ENCODE data around the gene FMO2.

Gene FMO2

DNA sequence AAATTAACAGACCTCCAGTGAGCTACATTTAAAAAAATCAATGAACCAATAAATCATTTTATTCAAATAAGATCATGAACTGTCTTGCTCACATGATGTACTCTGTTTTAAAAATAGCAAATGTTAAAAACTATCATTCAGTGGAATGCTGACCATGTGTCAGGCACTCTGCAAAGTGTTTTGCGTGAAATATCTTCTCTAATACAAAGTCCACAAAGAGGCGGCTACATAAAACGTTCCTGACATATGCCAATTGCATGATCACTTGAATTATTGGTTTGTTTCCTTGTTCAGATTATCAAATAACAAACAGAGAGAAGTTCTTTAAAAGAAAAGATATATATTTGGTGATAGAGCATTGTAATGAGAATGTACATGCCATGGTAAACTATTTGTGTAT, 10.7 kb downstream of the FMO2 start:
- FAIRE-seq (no peak), DNase-seq (ENCODE audit: insufficient read length, low spot score) (no peak)
- no peak for TF ChIP-seq POLR2A (IDR thresholded peaks at IDR 0.05; ENCODE audit: low read depth, low read length)

DNA sequence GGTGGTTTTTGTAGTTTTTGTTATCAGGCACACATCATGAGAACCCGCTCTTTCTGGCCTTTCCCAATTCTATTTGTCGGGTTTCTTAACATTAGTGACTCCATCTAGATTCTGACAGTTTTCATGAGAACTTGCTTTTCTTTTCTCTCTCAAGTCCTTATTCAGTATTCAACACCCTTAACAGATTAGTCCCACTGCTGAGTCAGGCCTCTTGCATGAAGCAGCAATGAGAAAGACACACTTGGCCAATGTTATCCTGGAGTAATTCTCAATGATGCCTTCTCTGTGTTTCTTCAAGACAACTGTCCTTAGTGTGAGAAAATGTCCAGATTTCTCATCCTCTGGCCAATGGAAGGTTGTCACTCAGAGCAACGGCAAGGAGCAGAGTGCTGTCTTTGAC, 11.3 kb downstream of the FMO2 start:
- FAIRE-seq = no peak
- DNase-seq (ENCODE audit: insufficient read length, low spot score) = no peak
- TF ChIP-seq POLR2A (IDR thresholded peaks at IDR 0.05; ENCODE audit: low read depth, low read length) = no peak

DNA sequence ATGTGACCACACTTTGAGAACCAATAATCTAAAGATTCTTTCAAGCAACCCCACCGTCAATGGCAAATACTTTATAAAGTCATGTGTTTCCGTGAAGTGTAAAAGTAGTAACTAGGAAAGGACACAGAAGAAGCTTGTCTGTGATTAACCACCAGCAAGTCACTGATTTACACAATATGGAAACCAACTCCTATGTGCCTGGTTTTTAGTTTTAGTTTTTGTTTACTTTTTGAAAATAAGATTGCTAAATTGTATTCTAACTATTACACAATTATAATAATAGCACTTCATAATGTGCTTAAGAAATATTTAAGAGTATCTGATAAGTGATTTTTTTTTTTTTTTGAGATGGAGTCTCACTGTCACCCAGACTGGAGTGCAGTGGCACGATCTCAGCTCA, 13.0 kb downstream of the FMO2 start:
- no peak for TF ChIP-seq POLR2A (IDR thresholded peaks at IDR 0.05; ENCODE audit: low read depth, low read length)
- DNase-seq (ENCODE audit: insufficient read length, low spot score) = no peak
- FAIRE-seq = no peak

- no peak for FAIRE-seq
- DNase-seq (ENCODE audit: insufficient read length, low spot score) = no peak
- TF ChIP-seq POLR2A (IDR thresholded peaks at IDR 0.05; ENCODE audit: low read depth, low read length) = no peak
These were observed 19.2 kb downstream of the FMO2 start for GRCh38 chr1:171204296-171204695.

GRCh38 chr1:171206204-171206977, 21.3 kb downstream of the FMO2 start:
- DNase-seq (ENCODE audit: insufficient read length, low spot score) = no peak
- no peak for TF ChIP-seq POLR2A (IDR thresholded peaks at IDR 0.05; ENCODE audit: low read depth, low read length)
- no peak for FAIRE-seq

- DNase-seq (ENCODE audit: insufficient read length, low spot score) = no peak
- no peak for FAIRE-seq
- no peak for TF ChIP-seq POLR2A (IDR thresholded peaks at IDR 0.05; ENCODE audit: low read depth, low read length)
These were observed 21.9 kb downstream of the FMO2 start for GRCh38 chr1:171206978-171207355.

- no peak for TF ChIP-seq POLR2A (IDR thresholded peaks at IDR 0.05; ENCODE audit: low read depth, low read length)
- DNase-seq (ENCODE audit: insufficient read length, low spot score) = no peak
- no peak for FAIRE-seq
These were observed 22.3 kb downstream of the FMO2 start for GRCh38 chr1:171207377-171207776.

DNA sequence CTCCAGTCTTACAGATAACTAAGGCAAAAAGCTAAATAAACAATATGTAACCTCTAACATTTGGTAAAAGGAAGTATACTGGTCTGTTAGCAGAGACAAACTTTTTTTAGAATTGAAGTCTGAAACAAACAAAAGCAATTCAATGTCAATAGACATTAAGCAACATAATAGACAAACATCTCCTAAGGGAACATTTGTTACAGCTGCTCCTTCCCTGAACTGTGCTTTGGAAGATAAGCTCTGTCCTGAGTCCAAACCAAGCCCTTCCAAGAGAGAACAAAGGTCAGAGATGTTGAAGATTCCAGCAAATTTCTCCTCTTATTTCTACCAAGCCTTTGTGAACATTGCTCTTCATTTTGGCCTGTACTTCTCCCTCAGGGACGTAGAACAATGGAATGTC, 25.3 kb downstream of the FMO2 start:
- DNase-seq (ENCODE audit: insufficient read length, low spot score) (no peak), FAIRE-seq (no peak)
- no peak for TF ChIP-seq POLR2A (IDR thresholded peaks at IDR 0.05; ENCODE audit: low read depth, low read length)

GRCh38 chr1:171212607-171213351, 27.7 kb downstream of the FMO2 start:
- no peak for TF ChIP-seq POLR2A (IDR thresholded peaks at IDR 0.05; ENCODE audit: low read depth, low read length)
- DNase-seq (ENCODE audit: insufficient read length, low spot score) (no peak), FAIRE-seq (no peak)

DNA sequence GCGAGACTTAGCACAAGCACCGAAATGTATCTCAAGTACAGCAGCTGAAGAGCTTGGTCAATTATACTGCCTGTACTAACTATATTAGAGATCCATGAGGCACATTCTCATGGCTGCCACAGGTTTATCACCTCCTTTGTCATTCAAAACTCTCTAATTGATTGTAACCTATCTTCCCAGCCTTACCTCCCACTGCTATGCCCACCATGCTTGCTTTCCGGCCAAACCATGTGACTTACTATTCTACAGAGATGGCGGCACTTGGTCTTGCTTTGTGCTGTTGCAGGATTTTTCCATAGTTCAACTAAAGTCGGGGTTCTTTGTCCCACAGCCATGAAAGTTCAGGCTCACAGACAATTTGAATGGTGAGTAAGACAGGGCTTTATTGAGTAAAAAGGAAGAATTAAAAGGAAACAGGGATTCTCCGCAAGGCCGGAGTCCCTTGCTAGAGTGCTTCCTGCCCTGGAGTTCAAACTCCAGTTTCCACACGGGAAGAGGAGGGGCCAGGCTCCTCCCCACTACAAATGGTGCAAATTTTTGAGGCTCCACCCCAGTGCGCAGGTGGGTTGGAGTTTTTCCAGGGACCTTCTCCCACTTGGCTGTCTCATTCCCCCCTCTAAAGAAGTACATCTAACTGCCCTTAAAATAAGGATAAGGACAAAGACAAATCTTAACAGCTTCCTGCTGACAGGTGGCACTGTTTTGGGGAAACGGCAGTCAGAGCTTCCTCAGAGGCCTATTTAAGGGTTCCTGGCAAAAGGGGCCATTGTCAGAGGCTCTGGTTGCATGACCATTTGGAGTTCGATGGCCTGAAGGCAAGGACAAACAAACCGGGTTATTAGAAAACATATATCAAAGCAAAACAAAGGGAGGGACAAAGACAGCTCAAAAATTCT, 28.7 kb downstream of the FMO2 start:
- FAIRE-seq = no peak

DNA sequence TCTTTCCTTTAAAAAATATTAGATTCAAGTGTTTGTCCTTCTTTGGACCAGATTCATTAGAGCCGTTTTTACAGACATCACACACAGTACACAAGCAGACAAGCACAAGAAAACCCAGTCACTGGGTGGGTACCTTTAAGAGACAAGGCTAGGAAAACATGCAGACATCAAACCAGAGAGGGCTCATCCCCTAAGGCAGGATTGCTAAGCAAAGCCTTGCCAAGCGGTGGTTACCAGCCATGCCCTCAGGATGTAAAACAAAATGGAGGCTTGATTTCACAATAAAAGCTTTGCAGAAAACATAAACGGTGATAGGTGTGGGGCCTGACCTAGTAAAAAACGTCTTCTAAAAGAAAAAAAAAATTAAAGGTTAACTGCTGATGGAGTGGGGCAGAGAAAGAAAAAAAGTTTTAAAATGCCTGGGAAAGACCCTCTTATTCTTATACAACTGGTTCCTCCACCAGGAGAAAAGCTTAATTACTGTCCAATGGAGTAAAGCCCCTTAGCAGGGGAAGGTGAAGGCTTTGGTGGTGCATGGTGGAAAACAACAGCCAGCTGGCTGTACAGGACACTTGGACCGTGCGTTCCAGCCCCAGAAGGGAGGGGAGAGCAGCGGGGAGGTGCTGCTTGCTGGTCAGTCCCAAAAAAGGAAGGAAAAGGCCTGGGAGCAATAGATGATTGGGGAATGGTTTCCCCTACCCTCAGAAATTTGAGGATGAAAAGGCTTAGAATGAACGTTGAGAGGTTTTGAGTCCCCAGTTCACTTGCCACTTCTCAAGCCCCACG, 32.8 kb downstream of the FMO2 start:
- no peak for TF ChIP-seq POLR2A (IDR thresholded peaks at IDR 0.05; ENCODE audit: low read depth, low read length)
- DNase-seq (ENCODE audit: insufficient read length, low spot score) (no peak), FAIRE-seq (no peak)

More for the DNA sequence above, 28.7 kb downstream of the FMO2 start:
- TF ChIP-seq POLR2A (IDR thresholded peaks at IDR 0.05; ENCODE audit: low read depth, low read length) = no peak
- no peak for DNase-seq (ENCODE audit: insufficient read length, low spot score)

DNA sequence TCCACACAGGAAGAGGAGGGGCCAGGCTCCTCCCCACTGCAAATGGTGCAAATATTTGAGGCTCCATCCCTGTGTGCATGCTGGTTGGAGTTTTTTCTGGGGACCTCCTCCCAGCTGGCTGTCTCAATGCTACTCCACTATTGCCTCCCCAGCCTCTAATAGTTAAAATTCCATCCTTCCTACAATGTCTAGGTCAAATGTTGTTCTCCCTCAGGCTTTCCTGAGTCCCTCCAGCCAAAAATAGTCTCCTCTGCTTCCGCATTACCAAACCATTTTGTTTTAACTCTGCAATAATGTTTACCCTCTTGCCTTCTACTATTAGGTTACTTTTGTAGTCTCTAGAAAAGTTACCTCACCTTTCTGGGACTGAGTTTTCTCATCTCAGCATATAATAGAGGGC, 33.6 kb downstream of the FMO2 start:
- DNase-seq (ENCODE audit: insufficient read length, low spot score) (no peak), FAIRE-seq (no peak)
- no peak for TF ChIP-seq POLR2A (IDR thresholded peaks at IDR 0.05; ENCODE audit: low read depth, low read length)

GRCh38 chr1:171219346-171220080, 34.4 kb downstream of the FMO2 start:
- FAIRE-seq (no peak), DNase-seq (ENCODE audit: insufficient read length, low spot score) (no peak)
- no peak for TF ChIP-seq POLR2A (IDR thresholded peaks at IDR 0.05; ENCODE audit: low read depth, low read length)
